Femur (tissue), 1 donor: ENCODE results near the gene ARL15.
"Not testable (repeated sequence)": the region's sequence is repeated elsewhere in the genome, so short reads cannot be mapped to it uniquely, and the experiment has no call there.

Source experiments
- DNase-seq: peaks from one replicate; pipeline ENCODE4 v3.0.0-alpha.2; 2017

The ARL15 gene

DNA sequence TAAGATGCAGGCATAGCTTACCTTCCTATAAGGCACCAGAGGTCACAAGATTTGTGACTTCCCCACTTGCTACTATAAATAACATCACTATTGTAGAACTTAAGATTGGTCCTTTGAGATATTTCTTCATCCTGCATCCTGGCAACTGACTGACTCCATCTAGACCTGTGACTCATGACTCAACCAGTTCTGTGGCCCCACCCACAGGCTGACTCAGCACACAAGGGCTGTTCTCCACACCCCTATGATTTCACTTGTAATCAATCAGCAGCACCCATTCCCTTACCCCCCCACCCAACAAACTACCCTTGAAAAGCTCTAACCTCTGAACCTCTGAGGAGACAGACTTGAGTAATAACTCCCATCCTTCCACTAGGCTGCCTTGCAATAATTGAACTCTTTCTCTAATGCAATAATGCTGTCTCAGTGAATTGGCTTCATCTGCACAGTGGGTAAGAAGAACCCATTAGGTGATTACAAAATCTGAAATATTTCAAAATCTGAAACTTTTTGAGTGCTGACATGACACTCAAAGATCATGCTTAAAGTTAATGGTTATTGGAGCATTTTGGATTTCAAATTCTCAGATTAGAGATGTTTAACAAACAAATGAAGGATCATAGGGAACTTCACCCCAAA, 296.7 kb downstream of the ARL15 start:
- DNase-seq: no peak

DNA sequence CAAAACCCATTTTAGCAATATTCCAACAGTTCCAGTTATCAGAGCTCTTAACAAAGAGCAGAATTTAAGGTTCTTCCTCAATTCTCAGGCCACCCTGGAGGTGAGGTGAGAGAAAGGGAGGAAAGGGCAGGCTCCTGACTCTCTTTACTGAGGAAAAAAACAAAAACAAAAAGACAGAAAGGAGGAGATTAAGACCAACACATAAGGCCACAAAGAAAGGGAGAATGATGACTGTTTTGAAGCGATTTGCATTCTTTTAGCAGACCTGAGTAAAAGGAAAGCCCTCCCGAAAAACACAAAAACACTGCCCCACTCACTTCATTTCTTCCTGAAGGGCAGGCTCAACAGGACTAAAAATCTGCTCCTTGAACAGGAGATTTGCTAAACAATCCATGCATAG, 300.5 kb downstream of the ARL15 start:
- no peak for DNase-seq

DNA sequence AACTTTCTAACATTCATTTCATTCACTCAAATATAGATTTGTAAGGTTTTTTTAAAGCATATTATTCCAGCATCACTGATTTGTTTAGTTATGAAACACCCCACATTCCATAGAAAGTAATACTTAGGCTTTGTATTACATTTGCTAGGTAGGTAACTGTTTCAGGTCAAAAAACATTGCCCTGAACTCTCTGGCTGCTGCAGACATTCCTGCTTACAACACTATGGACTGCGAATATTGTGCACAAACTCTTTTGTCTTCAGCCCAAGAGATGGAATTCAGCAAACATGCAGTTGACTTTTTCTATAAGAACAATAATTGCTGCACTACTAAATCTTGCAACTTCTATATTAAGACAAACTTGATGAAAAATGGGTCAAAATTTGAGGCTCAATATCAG, 301.0 kb downstream of the ARL15 start:
- no peak for DNase-seq

DNA sequence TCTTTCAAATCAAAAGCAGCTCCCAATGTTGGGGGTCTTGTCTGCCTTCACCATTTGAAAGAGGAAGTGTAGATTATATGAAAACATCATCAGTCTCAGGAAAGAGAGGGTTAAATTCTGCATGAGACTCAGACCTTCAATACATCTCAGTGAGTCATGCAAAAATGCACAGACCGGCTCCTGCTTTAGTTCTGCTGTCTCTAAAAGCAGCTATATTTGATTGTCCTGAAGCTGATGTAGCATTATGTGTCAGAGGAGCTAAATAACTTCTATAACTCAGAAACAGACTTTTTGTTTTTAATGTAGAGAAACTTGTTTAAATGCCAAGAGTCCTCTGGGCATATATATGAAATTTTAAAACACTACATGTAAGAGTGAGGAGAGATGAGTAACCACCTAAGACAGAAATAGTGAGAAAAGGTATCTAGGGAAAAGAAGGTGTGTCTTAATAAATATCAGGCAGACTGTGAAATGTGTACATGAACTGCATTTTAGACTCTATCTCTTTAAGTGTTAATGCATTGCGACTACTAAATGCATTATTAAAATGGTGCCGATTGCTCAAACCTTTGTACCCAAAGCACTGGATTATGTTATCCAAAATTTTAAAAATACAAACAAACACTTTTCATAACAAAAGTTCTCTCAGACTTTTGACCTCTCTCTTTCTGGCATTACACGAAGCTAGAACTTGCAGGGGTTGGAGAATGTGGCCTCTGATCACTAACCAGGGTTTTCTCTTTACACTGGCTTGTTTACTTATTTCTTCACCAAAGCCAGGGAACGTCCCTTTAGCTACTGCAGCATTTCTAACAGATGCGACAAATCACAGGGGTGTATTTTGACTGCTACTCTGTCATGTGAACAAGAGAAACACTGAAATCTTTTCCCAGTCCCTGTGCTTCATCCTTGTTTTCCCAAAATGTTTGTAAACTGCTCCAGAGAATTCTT, 302.3 kb downstream of the ARL15 start:
- DNase-seq: no peak

DNA sequence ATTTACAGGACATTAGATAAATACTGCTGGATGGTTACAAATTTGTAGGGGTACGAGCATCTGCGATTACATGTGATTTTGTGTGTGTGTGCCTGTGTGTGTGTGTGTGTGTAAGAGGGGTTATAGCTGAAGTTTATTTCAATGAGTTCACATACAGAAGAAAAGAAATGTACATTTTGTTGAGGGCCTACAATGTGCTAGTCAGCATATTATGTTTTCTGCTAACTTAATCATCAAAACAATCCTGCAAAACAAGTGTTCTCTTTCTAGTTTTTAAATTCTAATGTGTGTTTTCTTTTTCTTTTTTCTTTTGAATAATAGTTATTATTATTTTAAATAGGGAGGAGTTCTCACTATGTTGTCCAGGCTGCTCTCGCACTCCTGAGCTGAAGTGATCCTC, 305.7 kb downstream of the ARL15 start:
- no peak for DNase-seq

DNA sequence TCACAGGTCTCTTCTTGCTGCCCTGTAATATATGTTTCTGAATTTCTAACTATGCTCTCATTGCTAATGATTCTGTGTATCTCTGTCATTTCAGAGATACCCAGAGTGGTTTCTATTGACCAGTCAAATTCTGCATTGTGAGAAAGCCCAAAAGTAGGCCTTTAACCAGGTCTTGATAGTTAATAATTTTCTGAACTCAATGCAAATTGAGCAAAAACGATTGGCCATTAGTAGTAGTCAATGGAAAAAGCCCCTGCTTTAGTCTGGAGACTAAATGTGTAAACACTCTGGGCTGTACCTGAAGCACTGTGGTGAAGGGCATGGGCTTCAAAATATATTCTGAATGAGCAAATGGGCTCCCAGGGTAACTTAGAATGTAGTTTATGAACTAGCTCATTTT, 307.6 kb downstream of the ARL15 start:
- no peak for DNase-seq

DNA sequence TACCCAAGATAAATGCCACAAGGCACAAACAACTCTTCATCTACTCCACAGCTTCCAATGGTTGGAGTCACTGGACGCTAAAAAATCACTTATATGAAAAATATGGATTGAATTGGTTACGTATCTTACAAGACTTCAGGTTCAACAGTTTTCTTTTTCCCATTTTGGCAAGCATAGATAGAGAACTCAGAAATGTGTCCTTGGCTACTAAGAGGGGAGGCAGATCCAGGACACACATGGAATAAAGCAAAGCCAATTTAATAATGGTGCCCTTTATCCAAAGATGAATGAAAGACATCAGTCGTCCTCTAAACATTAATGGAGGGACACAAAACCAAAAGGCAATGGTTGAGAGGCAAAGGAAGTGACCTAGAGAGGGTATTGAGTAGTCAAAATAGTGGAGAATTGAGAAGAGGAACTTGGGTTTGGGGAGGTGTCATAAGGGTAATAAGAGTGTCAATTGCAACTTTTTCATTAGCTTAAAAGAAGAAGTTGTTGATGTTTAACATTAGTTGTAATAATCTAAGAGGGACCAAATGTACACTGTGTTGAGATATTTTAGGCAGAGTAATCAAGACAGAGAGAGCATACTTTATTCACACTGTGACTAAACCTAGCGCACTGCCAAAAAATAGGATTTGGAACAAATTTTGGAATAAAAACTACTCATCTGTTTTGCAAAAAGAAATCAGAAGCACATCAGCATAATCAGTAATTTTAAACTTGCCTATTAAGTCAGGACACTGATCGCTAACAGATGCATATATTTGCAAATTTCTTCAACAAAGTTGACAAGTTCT, 308.2 kb downstream of the ARL15 start:
- DNase-seq: no peak

DNA sequence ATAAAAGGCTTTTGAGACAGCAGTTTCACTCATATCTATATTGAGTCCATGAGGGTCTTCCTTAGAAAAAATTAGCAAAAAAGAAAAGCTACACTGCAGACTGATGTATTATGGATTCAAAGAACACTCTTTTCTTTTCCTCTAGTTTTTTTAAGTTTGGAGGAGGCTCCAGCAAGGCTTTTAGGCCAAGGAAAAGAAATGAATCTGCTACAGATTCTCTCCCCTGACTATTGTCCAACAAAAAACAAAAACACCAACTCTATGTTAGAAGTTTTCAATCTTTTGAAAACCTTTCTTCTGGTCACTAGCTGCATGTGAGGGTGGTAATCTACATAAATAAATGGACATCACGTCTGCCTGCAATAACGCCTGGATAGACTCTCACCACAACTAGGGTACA, 310.4 kb downstream of the ARL15 start:
- DNase-seq: no peak

DNA sequence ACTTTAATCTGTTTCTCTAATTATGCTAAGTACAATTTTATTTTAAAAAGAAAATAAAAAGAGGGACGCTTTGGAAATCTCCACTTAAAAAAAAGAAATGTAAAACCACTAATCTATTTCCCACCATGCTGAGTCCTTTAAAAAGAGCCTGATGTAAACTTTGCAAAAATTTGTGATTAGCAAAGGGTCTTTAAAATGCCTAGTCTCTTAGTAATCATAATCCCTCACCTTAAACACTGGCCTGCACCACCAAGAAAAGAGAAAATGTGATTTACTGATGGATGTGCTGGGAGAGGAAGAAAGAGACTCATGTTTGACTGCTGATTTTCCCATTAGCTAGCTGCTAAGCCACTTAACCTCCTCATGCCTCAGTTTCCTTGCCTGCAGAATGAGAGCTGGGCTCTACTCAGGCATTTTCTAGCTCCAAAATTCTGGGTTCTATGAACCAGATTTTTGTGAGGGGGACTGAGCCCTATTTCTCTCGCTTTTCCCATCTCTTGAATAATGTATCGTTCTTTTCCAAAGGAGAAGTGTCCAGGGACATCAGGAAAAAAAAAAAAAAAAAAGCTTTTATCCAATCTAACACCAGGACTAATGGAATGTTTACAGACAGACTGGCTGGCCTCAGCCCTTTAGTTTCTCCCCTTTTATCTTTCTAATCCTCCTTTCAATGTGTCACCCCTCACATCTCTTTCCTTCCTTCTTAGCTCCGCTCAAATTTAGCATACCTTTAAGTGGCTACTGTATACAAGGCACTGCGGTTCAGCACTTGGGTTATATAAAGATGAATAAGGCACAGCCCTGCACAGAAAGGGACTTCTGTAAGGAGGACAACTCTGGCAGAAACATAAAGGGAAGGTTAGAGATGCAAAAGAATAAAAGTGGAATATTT, 312.4 kb downstream of the ARL15 start:
- no peak for DNase-seq

DNA sequence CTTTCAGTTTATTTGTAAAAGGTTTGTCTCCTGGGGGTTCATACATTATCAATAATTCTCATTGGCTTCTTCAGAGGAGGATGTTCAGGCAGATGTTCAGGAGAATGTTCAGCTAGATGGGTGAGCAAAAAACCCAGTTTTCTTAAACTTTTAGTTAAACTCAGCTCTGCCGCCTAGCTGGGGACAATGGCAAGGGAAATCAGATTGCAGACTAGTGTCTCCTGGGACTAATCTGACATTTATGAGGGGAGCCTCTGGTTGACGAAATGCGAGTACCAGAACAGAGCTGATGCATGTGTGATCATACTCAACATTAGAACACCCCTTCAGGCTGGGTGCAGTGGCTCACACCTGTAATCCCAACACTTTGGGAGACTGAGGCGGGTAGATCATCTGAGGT, 314.4 kb downstream of the ARL15 start:
- DNase-seq: no peak

DNA sequence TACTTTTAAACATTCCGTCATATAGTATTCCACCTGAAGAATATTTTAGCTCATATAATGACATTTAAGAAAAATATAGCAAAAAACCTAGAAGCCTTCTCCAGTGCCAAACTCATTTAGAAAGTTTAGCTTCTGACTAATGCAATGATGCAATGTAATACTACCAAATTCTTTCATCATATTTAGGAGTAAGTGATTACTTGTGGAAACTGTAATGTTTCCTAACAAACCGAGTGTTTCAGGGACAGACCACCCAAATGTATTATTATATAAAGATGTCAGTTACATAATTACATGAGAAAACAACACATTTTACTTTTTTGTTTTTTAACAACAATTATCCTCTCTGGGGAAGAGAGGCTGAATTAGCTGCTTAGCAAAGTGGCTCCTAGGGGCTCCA, 316.2 kb downstream of the ARL15 start:
- no peak for DNase-seq

DNA sequence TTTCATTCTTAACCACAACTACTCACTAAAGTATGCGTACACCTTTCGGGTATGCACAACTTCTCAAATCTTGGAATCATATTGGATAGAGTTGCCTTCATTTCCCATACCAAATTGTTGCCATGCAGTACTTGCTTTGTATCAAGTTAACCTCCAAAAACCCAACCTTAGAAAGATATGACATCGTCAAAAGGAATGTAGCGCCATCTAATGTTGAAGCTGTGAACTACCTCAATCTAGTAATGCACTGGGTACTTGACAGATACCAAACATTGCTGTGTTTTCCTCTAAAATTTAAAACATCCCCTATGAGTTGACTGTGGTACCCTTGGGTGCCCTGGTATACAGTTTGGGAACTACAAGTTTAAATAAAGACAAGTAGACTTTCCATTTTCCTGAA, 318.4 kb downstream of the ARL15 start:
- no peak for DNase-seq

DNA sequence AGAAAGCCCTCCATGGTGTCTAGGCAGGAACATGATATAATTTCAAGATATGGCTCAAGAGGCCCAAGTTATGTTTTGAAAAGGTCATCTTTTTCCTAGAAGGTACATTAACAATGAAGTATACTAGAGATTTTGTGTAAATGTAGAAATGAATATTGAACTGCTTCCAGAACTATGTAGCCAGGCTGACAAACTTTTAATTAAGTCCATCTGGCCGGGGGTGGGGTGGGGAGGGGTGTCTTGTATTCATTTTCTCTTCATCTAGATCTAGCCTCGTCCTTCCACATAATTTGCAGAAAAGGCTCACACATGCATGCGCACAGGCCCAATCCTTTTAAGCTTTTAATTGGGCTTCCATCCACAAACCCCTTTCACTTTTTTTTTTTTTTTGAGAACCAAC, 323.3 kb downstream of the ARL15 start:
- DNase-seq: no peak

DNA sequence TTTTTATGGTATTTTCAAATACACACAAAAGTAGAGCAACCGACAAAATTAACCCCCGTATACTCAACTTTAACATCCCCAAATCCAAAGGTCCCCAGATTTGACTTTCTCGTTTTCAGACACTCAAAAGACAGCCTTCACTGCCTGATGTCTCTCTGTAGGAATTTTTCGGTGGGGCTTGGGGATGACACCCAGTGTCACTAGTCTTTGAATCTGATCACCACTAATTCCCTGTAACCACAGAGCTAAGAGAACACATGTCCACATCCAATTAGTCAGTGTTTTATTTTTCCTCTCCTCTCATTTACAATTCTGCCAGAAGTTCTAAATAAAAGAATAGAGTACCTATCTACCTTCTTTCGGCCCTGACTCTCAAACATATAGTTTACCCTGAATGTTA, 324.6 kb downstream of the ARL15 start:
- no peak for DNase-seq

DNA sequence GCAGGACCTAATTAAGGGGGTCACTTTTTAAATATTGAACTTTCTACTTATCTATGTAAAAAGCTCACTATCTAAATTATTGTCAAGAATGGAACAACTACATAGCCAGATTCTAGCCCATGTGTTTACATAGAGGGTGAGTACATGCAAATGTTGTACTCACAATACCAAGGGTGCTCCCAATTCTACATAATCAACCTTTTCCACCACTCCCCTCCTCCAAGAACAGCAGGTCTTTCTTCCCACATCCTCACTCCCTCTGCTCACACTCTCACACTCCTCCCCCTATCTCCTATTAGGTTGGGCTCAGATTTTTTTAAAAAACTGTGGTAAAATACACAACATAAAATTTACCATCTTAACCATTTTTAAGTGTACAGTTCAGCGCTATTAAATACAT, 325.4 kb downstream of the ARL15 start:
- no peak for DNase-seq

DNA sequence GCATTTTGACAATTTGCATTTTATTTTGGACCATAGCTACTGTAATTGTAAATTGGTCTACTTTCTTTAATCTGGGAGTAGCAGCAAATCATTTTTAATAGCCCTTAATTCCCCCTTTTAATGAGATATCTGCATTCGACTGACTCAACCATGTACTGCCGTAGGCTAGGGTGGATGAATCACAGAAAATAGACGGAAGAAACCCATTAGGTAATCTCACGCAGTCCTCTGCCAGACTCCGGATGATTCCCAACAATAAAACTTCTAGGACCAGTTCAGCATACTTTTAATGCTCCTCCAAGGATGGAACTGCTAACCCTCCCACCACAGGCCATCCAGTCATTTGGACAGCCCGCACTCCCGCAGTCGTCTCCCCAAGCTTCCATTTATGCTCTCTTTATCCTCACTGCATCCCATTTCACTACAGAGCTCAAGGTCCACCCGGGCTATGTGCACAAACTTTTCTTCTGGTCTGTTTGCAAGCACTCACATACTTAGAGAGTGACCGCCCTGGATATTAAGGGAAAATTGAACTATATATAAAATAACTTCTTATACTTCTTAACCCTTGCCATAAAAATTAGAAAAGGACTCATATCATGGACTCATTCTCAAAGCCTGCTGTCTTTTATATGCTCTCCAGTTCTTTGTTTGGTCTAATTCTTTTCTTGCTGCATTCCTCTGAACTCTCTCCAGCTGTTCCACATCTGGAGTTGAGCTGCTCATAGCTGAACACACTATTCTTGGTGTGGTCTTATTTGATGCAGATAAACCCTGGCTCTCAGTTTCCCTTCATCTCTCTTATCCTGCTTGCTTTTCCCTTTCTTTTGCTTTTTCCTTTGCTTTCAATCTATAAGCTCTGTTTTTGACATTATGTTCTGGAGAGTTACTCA, 326.6 kb downstream of the ARL15 start:
- no peak for DNase-seq

DNA sequence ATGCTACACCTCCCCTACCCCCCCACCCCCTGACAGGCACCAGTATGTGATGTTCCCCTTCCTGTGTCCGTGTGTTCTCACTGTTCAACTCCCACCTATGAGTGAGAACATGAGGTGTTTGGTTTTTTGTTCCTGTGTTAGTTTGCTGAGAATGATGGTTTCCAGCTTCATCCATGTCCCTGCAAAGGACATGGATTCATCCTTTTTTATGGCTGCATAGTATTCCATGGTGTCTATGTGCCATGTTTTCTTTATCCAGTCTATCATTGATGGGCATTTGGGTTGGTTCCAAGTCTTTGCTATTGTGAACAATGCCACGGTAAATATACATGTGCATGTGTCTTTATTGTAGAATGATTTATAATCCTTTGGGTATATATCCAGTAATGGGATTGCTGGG, 328.1 kb downstream of the ARL15 start:
- DNase-seq: not testable (repeated sequence)

DNA sequence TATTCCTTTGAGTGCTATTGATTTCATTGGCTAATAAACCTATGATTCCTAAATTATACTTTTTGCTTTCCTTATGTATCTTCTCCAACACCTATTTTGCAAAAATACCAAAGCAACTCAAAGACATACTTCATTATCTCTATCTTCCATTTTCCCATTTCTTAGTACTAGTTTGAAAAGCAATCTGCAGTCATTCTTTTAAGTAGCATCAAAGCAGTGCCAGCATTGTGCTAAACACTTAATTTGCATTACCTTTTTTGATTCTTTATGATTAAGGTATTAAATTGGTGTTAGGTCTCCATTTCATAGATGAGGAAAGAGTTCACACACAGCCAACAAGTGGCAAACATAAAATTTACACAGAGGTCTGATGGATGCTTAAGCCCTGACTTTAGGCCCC, 330.3 kb downstream of the ARL15 start:
- no peak for DNase-seq

DNA sequence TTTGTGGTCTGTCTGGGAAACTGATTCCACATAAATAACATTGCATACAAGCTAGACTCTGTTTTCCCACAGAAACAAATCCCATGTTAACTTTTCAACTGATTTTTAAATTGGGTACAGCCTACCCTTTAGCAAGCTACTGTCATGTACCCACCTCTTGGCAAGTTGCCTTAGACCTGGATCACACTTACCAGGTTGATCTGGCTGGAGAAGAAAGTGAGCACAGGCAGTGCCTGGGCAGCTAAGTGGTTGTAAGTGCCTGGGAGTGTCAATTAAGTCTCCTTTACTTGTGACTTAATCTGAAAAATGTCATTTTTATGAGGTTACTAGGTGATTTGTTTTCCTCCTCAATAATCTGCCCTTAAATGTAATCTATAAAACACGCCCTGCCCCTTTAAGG, 336.4 kb downstream of the ARL15 start:
- no peak for DNase-seq

DNA sequence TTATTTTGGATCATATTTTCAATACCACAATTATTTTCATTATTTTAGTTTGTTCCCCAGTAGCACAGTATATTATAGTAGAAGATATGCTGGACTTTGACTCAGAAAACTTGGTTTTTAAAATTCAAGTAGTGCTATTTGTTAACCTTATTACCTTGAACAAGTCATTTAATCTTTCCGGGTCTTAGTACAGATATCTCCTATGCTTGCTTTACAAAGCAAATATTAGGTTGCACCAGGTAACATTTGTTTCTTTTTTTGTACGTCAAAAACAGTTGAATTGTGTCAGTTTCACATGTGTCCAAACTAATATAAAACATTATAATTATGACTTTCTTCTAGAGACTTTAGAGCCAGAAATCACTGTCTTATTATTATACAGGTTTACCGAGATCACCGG, 338.1 kb downstream of the ARL15 start:
- DNase-seq: no peak

DNA sequence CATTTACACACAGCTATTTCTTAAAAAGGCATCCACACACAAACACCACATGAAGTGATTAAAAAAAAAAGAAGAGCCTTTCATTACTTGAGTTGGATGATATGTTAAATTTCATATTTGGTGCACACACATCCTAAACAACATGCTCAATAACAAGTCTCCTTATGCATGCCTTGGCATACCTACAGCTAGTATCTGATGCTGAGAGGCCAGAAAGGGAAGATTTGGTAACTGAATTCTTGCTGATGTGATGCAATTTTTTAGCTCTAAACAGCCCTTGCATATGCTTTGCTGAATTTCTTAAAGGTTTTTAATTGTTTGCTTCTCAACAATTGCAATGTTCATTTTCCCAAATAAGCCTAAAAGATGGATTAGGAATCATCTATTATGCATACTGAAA, 338.8 kb downstream of the ARL15 start:
- no peak for DNase-seq

DNA sequence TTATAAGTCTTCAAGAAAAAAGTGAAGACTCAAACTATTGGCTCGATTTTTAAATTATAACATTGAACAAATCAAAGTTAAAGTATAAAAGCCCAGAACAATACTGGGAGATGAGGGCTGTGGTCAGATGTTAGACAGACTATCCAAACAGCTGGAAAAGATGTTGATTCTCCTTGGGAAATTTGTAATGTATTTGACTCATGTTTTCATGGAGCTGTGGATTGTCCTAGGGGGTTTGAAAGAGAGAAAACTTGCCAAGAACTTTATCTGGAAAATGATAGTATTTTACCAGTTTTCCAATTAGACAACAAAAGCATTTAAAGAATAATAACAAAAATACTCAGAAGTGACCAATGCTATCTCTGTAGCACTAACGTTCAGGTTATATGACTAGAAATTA, 339.2 kb downstream of the ARL15 start:
- no peak for DNase-seq
